CD14-positive monocyte (primary cell): ENCODE measurements around the gene CHN2. TPM values are rescaled to one million over a fixed set of nuclear protein-coding genes. Genes with fewer than 3 reads are reported as not detected.
A peak's percentile ranks its signal among the peaks of the same experiment; 100 is the strongest.

Experiments used
- DNase-seq, 3 donors: peaks; one replicate each; pipeline ENCODE4 v3.0.0-alpha.2; 2011 to 2022
- H2AFZ ChIP-seq: 2 replicates; pipeline ENCODE4 v1.6.0; 2012; ENCODE audit warnings: mild to moderate bottlenecking, low read depth, low read length, inconsistent platforms; ENCODE audit not compliant: insufficient read depth, poor library complexity, severe bottlenecking
- H3K27ac ChIP-seq, 2 donors: 1 replicate in 1 of 2; 2 replicates in 1 of 2; pipeline ENCODE4 v1.5.1; 2012 to 2013; ENCODE audit warnings: low read length in 2 of 2, control low read depth in 1 of 2, inconsistent platforms in 1 of 2, low read depth in 1 of 2, mild to moderate bottlenecking in 1 of 2
- H3K27me3 ChIP-seq, 2 donors: one replicate each; pipeline versions ENCODE4 v1.6.0 to v1.6.1; 2011 to 2013; ENCODE audit warnings: low read length in 2 of 2; ENCODE audit not compliant: control insufficient read depth in 2 of 2, insufficient read depth in 2 of 2
- H3K36me3 ChIP-seq, 2 donors: replicated peaks in 1 of 2; 1 replicate in 1 of 2; 2 replicates in 1 of 2; pipeline versions ENCODE4 v1.5.1 to v1.6.1; 2012 to 2013; ENCODE audit warnings: low read length in 2 of 2, control low read depth in 1 of 2, inconsistent platforms in 1 of 2, mild to moderate bottlenecking in 1 of 2; ENCODE audit not compliant: insufficient read depth in 2 of 2, control insufficient read depth in 1 of 2
- H3K4me1 ChIP-seq, 2 donors: 1 replicate in 1 of 2; 2 replicates in 1 of 2; pipeline versions ENCODE4 v1.5.1 to v1.6.1; 2012 to 2013; ENCODE audit warnings: low read length in 2 of 2, control low read depth in 1 of 2, inconsistent platforms in 1 of 2, mild to moderate bottlenecking in 1 of 2, moderate library complexity in 1 of 2; ENCODE audit not compliant: insufficient read depth in 2 of 2, control insufficient read depth in 1 of 2
- H3K4me2 ChIP-seq: replicated peaks from 2 replicates; pipeline ENCODE3; 2012; ENCODE audit warnings: low read length, moderate library complexity, mild to moderate bottlenecking; ENCODE audit not compliant: poor library complexity, severe bottlenecking; ENCODE audit errors: extremely low read depth
- H3K4me3 ChIP-seq, 3 experiments: fragments of 200-600 bp in 1 of 3; sonication (generic) in 1 of 3; replicated peaks in 1 of 3; 1 replicate in 2 of 3; 2 replicates in 1 of 3; pipeline ENCODE4 v1.5.1; 2011 to 2013; ENCODE audit warnings: low read length in 3 of 3, mild to moderate bottlenecking in 3 of 3, control low read depth in 2 of 3, low read depth in 2 of 3, inconsistent platforms in 1 of 3, moderate library complexity in 1 of 3
- H3K79me2 ChIP-seq: 2 replicates; pipeline ENCODE4 v1.6.0; 2012; ENCODE audit warnings: mild to moderate bottlenecking, control low read depth, inconsistent platforms, low read length, moderate library complexity; ENCODE audit not compliant: insufficient read depth
- H3K9ac ChIP-seq: 2 replicates; pipeline ENCODE4 v1.6.0; 2017; ENCODE audit warnings: low read length, mild to moderate bottlenecking; ENCODE audit not compliant: insufficient read depth, poor library complexity, severe bottlenecking
- H3K9me3 ChIP-seq, 2 donors: replicated peaks in 1 of 2; 1 replicate in 1 of 2; 2 replicates in 1 of 2; pipeline versions ENCODE4 v1.5.1 to v1.6.1; 2012 to 2013; ENCODE audit warnings: low read length in 2 of 2, control low read depth in 1 of 2; ENCODE audit not compliant: control insufficient read depth in 1 of 2, insufficient read depth in 1 of 2
- H4K20me1 ChIP-seq: 2 replicates; pipeline ENCODE4 v1.6.0; 2012; ENCODE audit warnings: mild to moderate bottlenecking, low read length, control low read depth, moderate library complexity; ENCODE audit not compliant: insufficient read depth
- H3K27ac Mint-ChIP-seq, 7 donors: one replicate each; pipeline ENCODE4 v1.8.0; 2020; ENCODE audit warnings: mild to moderate bottlenecking in 7 of 7, mixed read lengths in 7 of 7, moderate library complexity in 6 of 7, inconsistent platforms in 2 of 7
- H3K27me3 Mint-ChIP-seq, 3 donors: one replicate each; pipeline ENCODE4 v1.8.0; 2021 to 2022; ENCODE audit warnings: low read depth in 3 of 3, mild to moderate bottlenecking in 3 of 3, mixed read lengths in 3 of 3, moderate library complexity in 3 of 3, inconsistent platforms in 1 of 3
- H3K36me3 Mint-ChIP-seq, 2 donors: one replicate each; pipeline ENCODE4 v1.8.0; 2020; ENCODE audit warnings: mixed read lengths in 2 of 2, inconsistent platforms in 1 of 2, mild to moderate bottlenecking in 1 of 2
- H3K4me1 Mint-ChIP-seq: one replicate; pipeline ENCODE4 v1.8.0; 2020; ENCODE audit warnings: mild to moderate bottlenecking, mixed read lengths
- H3K4me3 Mint-ChIP-seq, 2 donors: one replicate each; pipeline ENCODE4 v1.8.0; 2020; ENCODE audit warnings: mild to moderate bottlenecking in 2 of 2, mixed read lengths in 2 of 2, moderate library complexity in 1 of 2
- H3K9me3 Mint-ChIP-seq, 7 donors: one replicate each; pipeline ENCODE4 v1.8.0; 2020 to 2022; ENCODE audit warnings: mixed read lengths in 7 of 7, mild to moderate bottlenecking in 6 of 7, moderate library complexity in 6 of 7, inconsistent platforms in 2 of 7
- CTCF ChIP-seq: fragments of 200-600 bp; IDR thresholded peaks from one replicate; pipeline ENCODE4 v1.8.0; 2022; ENCODE audit warnings: antibody characterized with exemption, mild to moderate bottlenecking
- WGBS: methylation state at CpG from one replicate; pipeline ENCODE4 v1.1.5; 2013; ENCODE audit warnings: missing lambda C conversion rate; ENCODE audit not compliant: insufficient coverage; 5-methylcytosine and 5-hydroxymethylcytosine counted together
- intact Hi-C, 2 donors: fragments of 100-400 bp; cut with micrococcal nuclease; formaldehyde crosslinking; loops; one replicate each; pipeline versions ENCODE4 v1.15.0 to v1.15.1; 2023
- polyA plus RNA-seq, 3 donors: library from polyadenylated mRNA; depleted of rRNA in 1 of 3; unstranded in 2 of 3; stranded (reverse) in 1 of 3; fragments of 300-500 nt in 2 of 3; fragments of >200 nt in 1 of 3; fragmentation: Illumina TruSeq in 2 of 3; gene quantifications; 1 replicate in 2 of 3; 2 replicates in 1 of 3; pipeline ENCODE4 v1.2.3, GENCODE V29; 2012 to 2021

CHN2 gene
- polyA plus RNA-seq, 3 donors: 26.6 to 66.5 (median 44.8) TPM

- H4K20me1 ChIP-seq: peaks cover 7% of the 10 kb centered on the region
- peak overlapping the region in 1 of 7 donors; percentile 21 for H3K27ac Mint-ChIP-seq
- H3K9ac ChIP-seq: no peak overlapping the region
- H3K4me2 ChIP-seq: no peak overlapping the region
- DNase-seq: no peak
- no peaks in the 10 kb centered on the region for H3K79me2 ChIP-seq
- no peaks in the 10 kb centered on the region for H3K4me1 Mint-ChIP-seq
- H3K36me3 Mint-ChIP-seq: peaks cover 5 to 26% of the 10 kb centered on the region in 2 donors
- no peak for TF ChIP-seq CTCF
- H3K27me3 ChIP-seq: no peaks in the 10 kb centered on the region
- H3K27ac ChIP-seq: no peak overlapping the region
- no peak overlapping the region for H2AFZ ChIP-seq
- WGBS: 95% methylated on average over 7 of the region's 10 CpGs
- H3K9me3 ChIP-seq: no peaks in the 10 kb centered on the region
- peaks cover 2 to 3% (median 3%) of the 10 kb centered on the region in 3 donors for H3K27me3 Mint-ChIP-seq
- no peak overlapping the region for H3K4me3 Mint-ChIP-seq
- peaks cover 0 to 5% (median 0%) of the 10 kb centered on the region in 7 donors for H3K9me3 Mint-ChIP-seq
- H3K4me3 ChIP-seq: no peak overlapping the region
- intact Hi-C loops: no loop called here
- peaks cover 0 to 9% of the 10 kb centered on the region in 2 donors for H3K36me3 ChIP-seq
- H3K4me1 ChIP-seq: no peaks in the 10 kb centered on the region
These were observed 221.8 kb downstream of the CHN2 start for GRCh38 chr7:29416276-29416937.

GRCh38 chr7:29416938-29417305, 222.3 kb downstream of the CHN2 start:
- H3K4me1 Mint-ChIP-seq: no peaks in the 10 kb centered on the region

More at GRCh38 chr7:29416938-29417305, 222.3 kb downstream of the CHN2 start:
- peaks cover 0 to 4% of the 10 kb centered on the region in 2 donors for H3K36me3 ChIP-seq
- 100% methylated on average over 6 of the region's 9 CpGs for WGBS
- H3K4me3 Mint-ChIP-seq: no peak overlapping the region
- TF ChIP-seq CTCF: no peak
- H2AFZ ChIP-seq: no peak overlapping the region
- peaks cover 7% of the 10 kb centered on the region for H4K20me1 ChIP-seq
- no peak overlapping the region for H3K4me3 ChIP-seq
- H3K4me1 ChIP-seq: no peaks in the 10 kb centered on the region
- H3K79me2 ChIP-seq: no peaks in the 10 kb centered on the region
- H3K27ac ChIP-seq: no peak overlapping the region
- H3K36me3 Mint-ChIP-seq: peaks cover under 1 to 22% of the 10 kb centered on the region in 2 donors
- H3K9me3 ChIP-seq: no peaks in the 10 kb centered on the region
- H3K4me2 ChIP-seq: no peak overlapping the region
- no peak for DNase-seq
- H3K27me3 ChIP-seq: no peaks in the 10 kb centered on the region
- H3K9ac ChIP-seq: no peak overlapping the region
- H3K27me3 Mint-ChIP-seq: peaks cover 2 to 3% (median 3%) of the 10 kb centered on the region in 3 donors
- peaks cover 0 to 5% (median 0%) of the 10 kb centered on the region in 7 donors for H3K9me3 Mint-ChIP-seq
- intact Hi-C loops: no loop called here
- H3K27ac Mint-ChIP-seq: no peak overlapping the region
